A549 (cell line): ENCODE data around the gene MGRN1. TPM values are rescaled to one million over a fixed set of nuclear protein-coding genes. Genes with fewer than 3 reads are reported as not detected.

Experiments used
- ATAC-seq, 2 experiments: fragments of 200-7000 bp in 1 of 2; fragments of >200 bp in 1 of 2; cut with Nextera tagmentation in 1 of 2; cut with Tn5 transposase in 1 of 2; 3 replicates each; pipeline versions ENCODE4 v1.8.0 to v1.9.1; 2018 to 2020; ENCODE audit warnings: mild to moderate bottlenecking in 1 of 2, moderate library complexity in 1 of 2
- CTCF ChIA-PET: fragments of 300-600 bp; sonication (Branson Sonifier 250); formaldehyde crosslinking; extraction: SDS; loops from one replicate; lab custom pipeline; 2021; ENCODE audit warnings: antibody characterized with exemption, inconsistent platforms; lab: Yijun Ruan, JAX
- POLR2A ChIA-PET: fragments of 350-600 bp; formaldehyde crosslinking; extraction: SDS; loops from one replicate; lab custom pipeline; 2021; ENCODE audit warnings: antibody characterized with exemption, inconsistent platforms; lab: Yijun Ruan, JAX
- DNase-seq, 2 experiments: peaks; one replicate each; pipeline versions ENCODE4 v3.0.0 to v3.0.0-alpha.2; 2011 to 2016; ENCODE audit warnings: low read depth in 1 of 2, low spot score in 1 of 2
- FAIRE-seq: peaks from 2 replicates; lab custom pipeline; 2011; peaks lifted over from hg19 to GRCh38; lab: Jason Lieb, UNC
- H3K27ac ChIP-seq, 2 experiments: fragments of >200 bp; sonication (Bioruptor Twin); formaldehyde crosslinking; 3 replicates each; pipeline ENCODE4 v1.5.1; 2016 to 2017
- H3K4me1 ChIP-seq: fragments of >200 bp; sonication (Bioruptor Twin); formaldehyde crosslinking; 3 replicates; pipeline ENCODE4 v1.6.1; 2016
- H3K4me2 ChIP-seq: fragments of >200 bp; sonication (Bioruptor Twin); formaldehyde crosslinking; 3 replicates; pipeline ENCODE4 v1.6.1; 2016
- H3K4me3 ChIP-seq: fragments of >200 bp; sonication (Bioruptor Twin); formaldehyde crosslinking; 3 replicates; pipeline ENCODE4 v1.5.1; 2016
- H3K9me3 ChIP-seq: fragments of >200 bp; sonication (Bioruptor Twin); formaldehyde crosslinking; 3 replicates; pipeline ENCODE4 v1.6.1; 2016
- EHF ChIP-seq: fragments of 250-450 bp; sonication (Bioruptor Pico); IDR thresholded peaks from 2 replicates; pipeline ENCODE4 v1.5.0; 2020; ENCODE audit warnings: mild to moderate bottlenecking
- EHMT2 ChIP-seq: fragments of 200-600 bp; sonication (generic); IDR thresholded peaks from 2 replicates; pipeline ENCODE4 v1.6.1; 2016; ENCODE audit warnings: antibody characterized with exemption, low read depth, mild to moderate bottlenecking, moderate library complexity
- FOSL2 ChIP-seq, 2 experiments: fragments of 450-650 bp in 1 of 2; fragments of >200 bp in 1 of 2; sonication (Bioruptor Twin) in 1 of 2; formaldehyde crosslinking; IDR thresholded peaks; 2 replicates each; pipeline versions ENCODE4 v1.5.0 to v1.6.1; 2016 to 2020; ENCODE audit warnings: mild to moderate bottlenecking in 1 of 2, moderate library complexity in 1 of 2
- HOXB13 ChIP-seq: fragments of 250-450 bp; sonication (Bioruptor Pico); IDR thresholded peaks from 2 replicates; pipeline ENCODE4 v1.5.0; 2020; ENCODE audit warnings: low read depth, mild to moderate bottlenecking, moderate library complexity
- KDM1A ChIP-seq: fragments of 200-600 bp; sonication (generic); IDR thresholded peaks from 2 replicates; pipeline ENCODE4 v1.6.1; 2016; ENCODE audit warnings: low read depth, mild to moderate bottlenecking
- MYC ChIP-seq: IDR thresholded peaks from 2 replicates; pipeline ENCODE4 v1.6.1; 2012; ENCODE audit warnings: mild to moderate bottlenecking, inconsistent platforms, low read length, improper control_type of control experiment, borderline replicate concordance
- NPAS2 ChIP-seq: fragments of 250-450 bp; sonication (Bioruptor Pico); IDR thresholded peaks from 2 replicates; pipeline ENCODE4 v1.8.0; 2022; ENCODE audit warnings: mild to moderate bottlenecking, moderate library complexity, borderline replicate concordance
- POLR2AphosphoS2 ChIP-seq: conservative IDR thresholded peaks from 2 replicates; pipeline ENCODE4 v1.6.1; 2012; ENCODE audit warnings: low read length, improper control_type of control experiment, inconsistent platforms
- RARB ChIP-seq: fragments of 250-450 bp; sonication (Bioruptor Pico); IDR thresholded peaks from 2 replicates; pipeline ENCODE4 v1.8.0; 2021; ENCODE audit warnings: mild to moderate bottlenecking, moderate library complexity
- RNF2 ChIP-seq: fragments of 200-600 bp; sonication (generic); IDR thresholded peaks from 2 replicates; pipeline ENCODE4 v1.6.1; 2016; ENCODE audit warnings: low read depth, mild to moderate bottlenecking, antibody characterized with exemption, moderate library complexity, borderline replicate concordance
- SREBF2 ChIP-seq: fragments of 450-650 bp; IDR thresholded peaks from 2 replicates; pipeline ENCODE4 v1.6.1; 2014; ENCODE audit warnings: mild to moderate bottlenecking, moderate library complexity
- TP53 ChIP-seq: fragments of 250-450 bp; sonication (Bioruptor Pico); IDR thresholded peaks from 2 replicates; pipeline ENCODE4 v1.5.0; 2021; ENCODE audit warnings: mild to moderate bottlenecking, moderate library complexity
- ZC3H11A ChIP-seq: fragments of 450-650 bp; IDR thresholded peaks from 2 replicates; pipeline ENCODE4 v1.6.1; 2014; ENCODE audit warnings: antibody characterized with exemption, mild to moderate bottlenecking
- ZFP36 ChIP-seq: fragments of 450-650 bp; IDR thresholded peaks from 2 replicates; pipeline ENCODE4 v1.6.1; 2014; ENCODE audit warnings: borderline replicate concordance; ENCODE audit not compliant: partially characterized antibody
- ZSCAN20 ChIP-seq: fragments of 250-450 bp; sonication (Bioruptor Pico); IDR thresholded peaks from 2 replicates; pipeline ENCODE4 v1.8.0; 2022; ENCODE audit warnings: mild to moderate bottlenecking, moderate library complexity
- WGBS: methylation state at CpG from one replicate; pipeline ENCODE4 v1.1.6; 2017; ENCODE audit errors: missing lambda C conversion rate; 5-methylcytosine and 5-hydroxymethylcytosine counted together
- polyA plus RNA-seq, 4 experiments: library from polyadenylated mRNA; depleted of rRNA in 3 of 4; stranded (reverse); fragments of >200 nt; fragmentation: RNase III in 1 of 4; extraction: RNeasy Plus Mini Kit Qiagen cat#74134 plus additional on column Dnase treatment in 1 of 4; gene quantifications; 2 replicates in 3 of 4; 3 replicates in 1 of 4; pipeline ENCODE4 v1.2.3, GENCODE V29; 2011 to 2017
- TF ChIP-seq, protein P1 (sequence below): fragments of >200 bp; sonication (Bioruptor Twin); formaldehyde crosslinking; IDR thresholded peaks from 3 replicates; pipeline ENCODE4 v1.5.1; 2016
- TF ChIP-seq, protein P2 (sequence below): fragments of 450-650 bp; IDR thresholded peaks from 2 replicates; pipeline ENCODE4 v1.6.1; 2014; ENCODE audit warnings: antibody characterized with exemption
- TF ChIP-seq, protein P3 (sequence below): IDR thresholded peaks from 2 replicates; pipeline ENCODE4 v1.6.1; 2012

MGRN1 gene
- polyA plus RNA-seq, 2 of the 4 experiments (the other 2 are of a cell fraction): 4.3 to 29.9 TPM

DNA sequence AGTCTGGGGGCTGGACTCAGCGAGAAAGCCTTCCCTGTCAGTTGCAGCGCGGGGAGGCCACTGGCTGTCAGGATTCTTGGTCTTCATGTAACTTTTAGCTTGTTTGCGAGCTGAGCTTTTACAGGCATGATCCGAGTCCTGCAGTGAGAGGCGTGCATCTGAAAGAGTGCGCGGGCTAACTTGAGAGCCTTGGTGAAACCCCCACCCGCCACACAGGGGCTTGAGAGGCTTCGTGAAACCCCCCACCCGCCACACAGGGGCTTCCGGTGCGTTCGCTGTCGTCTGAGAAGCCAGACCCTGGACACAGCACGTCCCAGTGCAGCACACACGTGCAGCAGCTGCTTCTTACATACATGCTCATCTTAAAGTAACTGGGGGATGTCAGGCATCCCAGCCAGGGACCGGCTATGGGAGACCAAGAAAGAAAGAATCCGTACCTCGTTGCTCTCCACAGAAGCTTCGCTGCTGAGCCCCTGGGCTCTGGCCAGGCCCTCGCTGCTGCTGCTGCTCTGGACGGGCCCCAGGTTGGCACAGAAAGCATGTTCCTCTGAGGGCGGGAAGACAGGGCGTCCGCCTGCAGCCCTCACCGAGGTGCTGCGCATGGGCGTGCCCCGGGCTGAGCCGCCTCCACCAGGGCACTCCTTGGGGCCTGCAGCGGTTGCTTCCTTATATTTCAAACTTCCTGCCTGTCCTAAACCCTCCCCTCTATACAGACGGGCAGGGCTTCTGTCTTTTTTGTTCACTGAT is 76.5 kb downstream of the MGRN1 start (continued):
- TF ChIP-seq FOSL2 (IDR thresholded peaks at IDR 0.05) (no peak), FOSL2 (CRISPR knock-in tag; IDR thresholded peaks at IDR 0.05) (no peak), ZSCAN20 (CRISPR knock-in tag) (no peak), RNF2 (no peak)

DNA sequence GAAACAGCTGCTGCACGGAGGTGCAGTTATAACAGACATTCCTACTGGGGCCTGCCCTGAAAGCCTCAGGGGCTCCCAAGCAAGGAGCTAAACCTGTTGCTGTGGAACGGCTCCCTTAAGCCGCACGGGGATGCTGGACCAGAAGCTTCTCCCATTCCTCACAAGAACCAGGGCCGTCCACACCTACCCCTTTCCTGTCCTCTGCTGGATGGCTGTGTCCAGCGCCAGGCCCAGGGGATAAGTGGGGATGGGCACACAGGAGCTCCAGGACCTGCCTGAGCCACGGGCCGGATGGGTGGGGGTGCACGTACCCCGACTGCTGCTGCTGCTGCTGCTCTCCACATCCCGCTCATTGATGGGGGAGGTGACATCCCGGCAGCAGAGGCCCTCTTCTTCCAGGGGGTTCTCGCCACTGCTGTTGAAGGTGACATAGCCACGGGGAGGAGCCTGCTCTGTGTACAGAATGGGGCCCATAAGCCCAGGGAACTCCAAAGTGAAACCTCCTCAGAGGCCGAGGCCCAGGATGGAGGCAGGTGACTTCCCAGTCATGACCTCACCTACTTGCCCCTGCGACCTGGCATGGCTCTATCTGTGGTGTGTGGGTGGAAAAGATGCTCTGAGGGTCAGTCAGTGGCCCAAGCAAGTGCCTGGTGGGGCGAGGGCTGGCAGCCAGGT is 77.3 kb downstream of the MGRN1 start:
- no peaks in the 10 kb centered on the region for H3K9me3 ChIP-seq
- ChIA-PET POLR2A (no interaction called here), CTCF (interaction anchor here (1.2 to 1.6 kb wide), 2 partner anchors 35 to 254 kb away, joined by 3 to 6 read pairs; no protein-coding TSS in a partner anchor)
- TF ChIP-seq MYC: no peak
- no peak for TF ChIP-seq ZC3H11A
- no peak for TF ChIP-seq RNF2
- no peak for TF ChIP-seq TP53 (CRISPR knock-in tag)
- no peak for TF ChIP-seq NPAS2 (CRISPR knock-in tag)
- no peak for TF ChIP-seq ZFP36
- TF ChIP-seq KDM1A: no peak
- no peak for TF ChIP-seq HOXB13 (CRISPR knock-in tag)
- TF ChIP-seq SREBF2: no peak
- TF ChIP-seq, protein P1, sequence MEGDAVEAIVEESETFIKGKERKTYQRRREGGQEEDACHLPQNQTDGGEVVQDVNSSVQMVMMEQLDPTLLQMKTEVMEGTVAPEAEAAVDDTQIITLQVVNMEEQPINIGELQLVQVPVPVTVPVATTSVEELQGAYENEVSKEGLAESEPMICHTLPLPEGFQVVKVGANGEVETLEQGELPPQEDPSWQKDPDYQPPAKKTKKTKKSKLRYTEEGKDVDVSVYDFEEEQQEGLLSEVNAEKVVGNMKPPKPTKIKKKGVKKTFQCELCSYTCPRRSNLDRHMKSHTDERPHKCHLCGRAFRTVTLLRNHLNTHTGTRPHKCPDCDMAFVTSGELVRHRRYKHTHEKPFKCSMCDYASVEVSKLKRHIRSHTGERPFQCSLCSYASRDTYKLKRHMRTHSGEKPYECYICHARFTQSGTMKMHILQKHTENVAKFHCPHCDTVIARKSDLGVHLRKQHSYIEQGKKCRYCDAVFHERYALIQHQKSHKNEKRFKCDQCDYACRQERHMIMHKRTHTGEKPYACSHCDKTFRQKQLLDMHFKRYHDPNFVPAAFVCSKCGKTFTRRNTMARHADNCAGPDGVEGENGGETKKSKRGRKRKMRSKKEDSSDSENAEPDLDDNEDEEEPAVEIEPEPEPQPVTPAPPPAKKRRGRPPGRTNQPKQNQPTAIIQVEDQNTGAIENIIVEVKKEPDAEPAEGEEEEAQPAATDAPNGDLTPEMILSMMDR: no peak
- no peak for TF ChIP-seq EHF (CRISPR knock-in tag)
- no peak for TF ChIP-seq POLR2AphosphoS2
- H3K4me1 ChIP-seq: no peaks in the 10 kb centered on the region
- H3K4me2 ChIP-seq: no peak overlapping the region
- ATAC-seq (no peak), DNase-seq (no peak), FAIRE-seq (no peak)
- WGBS: 88% methylated on average over 13 of the region's 17 CpGs
- H3K4me3 ChIP-seq: no peak overlapping the region
- H3K27ac ChIP-seq: no peak overlapping the region

DNA sequence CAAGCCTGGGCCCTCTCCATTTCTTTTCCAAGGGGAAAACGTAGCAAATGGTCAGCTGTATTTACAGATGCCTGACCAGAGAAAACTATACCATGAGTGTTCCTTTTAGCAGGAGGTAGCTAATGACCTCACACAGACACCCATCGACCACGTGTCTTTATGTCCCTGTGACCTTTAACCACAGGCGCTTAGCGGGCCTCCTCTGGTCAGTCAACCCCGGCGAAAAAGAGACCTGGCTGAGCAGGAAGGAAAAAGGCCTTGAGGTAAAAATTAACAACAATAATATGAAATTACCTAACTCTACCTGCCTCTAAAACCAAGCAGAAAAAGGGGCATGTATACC is 77.8 kb downstream of the MGRN1 start:
- CTCF ChIA-PET: interaction anchor here (1.2 to 1.7 kb wide), 2 partner anchors 32 to 66 kb away, joined by 3 read pairs; no protein-coding TSS in a partner anchor
- 89% methylated on average over 7 of the region's 7 CpGs for WGBS
- FAIRE-seq: no peak

More for the DNA sequence above, 77.8 kb downstream of the MGRN1 start:
- ATAC-seq (no peak), DNase-seq (no peak)
- Histone ChIP-seq H3K4me3 (no peak overlapping the region), H3K4me1 (no peaks in the 10 kb centered on the region), H3K27ac (no peak overlapping the region), H3K4me2 (no peak overlapping the region), H3K9me3 (no peaks in the 10 kb centered on the region)
- POLR2A ChIA-PET: no interaction called here
- TF ChIP-seq RNF2 (no peak), ZC3H11A (no peak), RARB (no peak), POLR2AphosphoS2 (no peak), MYC (no peak), EHMT2 (no peak)
- TF ChIP-seq, protein P2, sequence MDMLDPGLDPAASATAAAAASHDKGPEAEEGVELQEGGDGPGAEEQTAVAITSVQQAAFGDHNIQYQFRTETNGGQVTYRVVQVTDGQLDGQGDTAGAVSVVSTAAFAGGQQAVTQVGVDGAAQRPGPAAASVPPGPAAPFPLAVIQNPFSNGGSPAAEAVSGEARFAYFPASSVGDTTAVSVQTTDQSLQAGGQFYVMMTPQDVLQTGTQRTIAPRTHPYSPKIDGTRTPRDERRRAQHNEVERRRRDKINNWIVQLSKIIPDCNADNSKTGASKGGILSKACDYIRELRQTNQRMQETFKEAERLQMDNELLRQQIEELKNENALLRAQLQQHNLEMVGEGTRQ: no peak
- TF ChIP-seq, protein P3, sequence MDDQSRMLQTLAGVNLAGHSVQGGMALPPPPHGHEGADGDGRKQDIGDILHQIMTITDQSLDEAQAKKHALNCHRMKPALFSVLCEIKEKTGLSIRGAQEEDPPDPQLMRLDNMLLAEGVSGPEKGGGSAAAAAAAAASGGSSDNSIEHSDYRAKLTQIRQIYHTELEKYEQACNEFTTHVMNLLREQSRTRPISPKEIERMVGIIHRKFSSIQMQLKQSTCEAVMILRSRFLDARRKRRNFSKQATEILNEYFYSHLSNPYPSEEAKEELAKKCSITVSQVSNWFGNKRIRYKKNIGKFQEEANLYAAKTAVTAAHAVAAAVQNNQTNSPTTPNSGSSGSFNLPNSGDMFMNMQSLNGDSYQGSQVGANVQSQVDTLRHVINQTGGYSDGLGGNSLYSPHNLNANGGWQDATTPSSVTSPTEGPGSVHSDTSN: no peak
